GM18907 (cell line): ENCODE results near the gene PSENEN.
"Not testable (repeated sequence)": the region's sequence is repeated elsewhere in the genome, so short reads cannot be mapped to it uniquely, and the experiment has no call there.

Experiments
- ATAC-seq: cut with Tn5 transposase; IDR thresholded peaks from one replicate; pipeline ENCODE4 v1.9.1; 2021; ENCODE audit warnings: mild to moderate bottlenecking, moderate library complexity; ENCODE audit not compliant: unreplicated experiment

Gene PSENEN

DNA sequence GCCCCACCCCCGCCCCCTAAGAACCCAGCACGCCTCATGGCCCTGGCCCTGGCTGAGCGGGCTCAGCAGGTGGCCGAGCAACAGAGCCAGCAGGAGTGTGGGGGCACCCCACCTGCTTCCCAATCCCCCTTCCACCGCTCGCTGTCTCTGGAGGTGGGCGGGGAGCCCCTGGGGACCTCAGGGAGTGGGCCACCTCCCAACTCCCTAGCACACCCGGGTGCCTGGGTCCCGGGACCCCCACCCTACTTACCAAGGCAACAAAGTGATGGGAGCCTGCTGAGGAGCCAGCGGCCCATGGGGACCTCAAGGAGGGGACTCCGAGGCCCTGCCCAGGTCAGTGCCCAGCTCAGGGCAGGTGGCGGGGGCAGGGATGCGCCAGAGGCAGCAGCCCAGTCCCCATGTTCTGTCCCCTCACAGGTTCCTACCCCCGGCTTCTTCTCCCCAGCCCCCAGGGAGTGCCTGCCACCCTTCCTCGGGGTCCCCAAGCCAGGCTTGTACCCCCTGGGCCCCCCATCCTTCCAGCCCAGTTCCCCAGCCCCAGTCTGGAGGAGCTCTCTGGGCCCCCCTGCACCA is 41.9 kb downstream of the PSENEN start:
- ATAC-seq: no peak

DNA sequence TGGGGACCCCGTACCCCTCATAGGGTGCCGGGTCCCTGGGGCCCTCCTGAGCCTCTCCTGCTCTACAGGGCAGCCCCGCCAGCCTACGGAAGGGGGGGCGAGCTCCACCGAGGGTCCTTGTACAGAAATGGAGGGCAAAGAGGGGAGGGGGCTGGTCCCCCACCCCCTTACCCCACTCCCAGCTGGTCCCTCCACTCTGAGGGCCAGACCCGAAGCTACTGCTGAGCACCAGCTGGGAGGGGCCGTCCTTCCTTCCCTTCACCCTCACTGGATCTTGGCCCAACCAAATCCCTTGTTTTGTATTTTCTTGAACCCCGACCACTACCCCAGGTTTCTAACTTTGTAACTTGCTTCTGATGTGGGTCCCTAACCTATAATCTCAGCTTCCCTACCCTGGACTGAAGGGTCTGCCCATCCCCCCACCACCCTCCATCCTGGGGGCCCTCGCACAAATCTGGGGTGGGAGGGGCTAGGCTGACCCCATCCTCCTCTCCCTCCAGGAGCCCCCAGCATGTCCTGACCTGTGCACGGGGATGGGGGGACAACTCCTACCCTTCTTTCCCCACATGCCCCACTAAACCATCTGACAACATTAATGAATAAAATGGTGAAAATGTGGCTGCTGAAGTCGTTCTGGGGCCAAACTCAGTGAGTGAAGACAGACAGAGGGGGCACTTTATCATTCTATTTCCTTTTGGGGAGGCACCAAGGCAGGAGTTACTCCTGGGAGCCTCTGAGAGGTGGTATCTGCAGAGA is 42.9 kb downstream of the PSENEN start:
- no peak for ATAC-seq

DNA sequence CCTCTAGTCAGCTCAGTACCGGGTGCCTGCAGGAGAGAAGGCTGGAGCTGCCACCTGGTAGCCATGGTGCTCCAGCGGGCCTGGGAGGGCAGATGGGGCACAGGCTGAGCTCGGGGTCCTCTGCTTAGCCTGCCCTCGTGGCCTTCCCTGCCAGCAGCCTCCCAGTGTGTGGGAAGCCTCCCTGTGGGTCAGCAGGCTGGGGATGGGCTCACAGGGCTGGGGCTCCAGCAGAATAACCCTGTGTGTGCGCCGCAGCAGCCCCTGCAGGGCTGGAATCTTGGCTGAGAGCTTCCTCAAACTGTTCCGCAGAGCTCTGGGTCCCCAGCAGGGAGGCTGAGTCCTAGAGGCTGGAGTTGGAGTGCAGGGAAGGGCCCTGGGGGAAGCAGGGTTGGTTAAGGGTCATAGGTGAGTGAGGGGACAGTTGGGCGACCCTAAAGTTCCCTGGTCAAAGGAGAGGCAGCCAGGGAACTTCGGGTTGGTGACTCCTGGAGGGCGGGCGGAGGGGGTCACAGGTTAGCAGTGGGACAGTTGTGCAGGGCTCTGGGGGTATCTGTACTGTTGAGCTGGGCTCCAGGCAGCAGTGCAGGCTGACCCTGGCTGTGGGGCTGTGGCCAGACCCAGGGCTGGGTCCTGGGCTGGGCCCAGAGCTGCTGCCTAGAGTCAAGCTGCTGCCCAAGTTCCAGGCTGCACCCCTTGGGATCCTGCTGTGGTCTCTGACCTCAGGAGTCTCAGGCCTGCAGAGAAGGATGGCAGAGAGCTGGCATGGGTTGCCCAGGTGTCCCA is 43.9 kb downstream of the PSENEN start:
- no peak for ATAC-seq

DNA sequence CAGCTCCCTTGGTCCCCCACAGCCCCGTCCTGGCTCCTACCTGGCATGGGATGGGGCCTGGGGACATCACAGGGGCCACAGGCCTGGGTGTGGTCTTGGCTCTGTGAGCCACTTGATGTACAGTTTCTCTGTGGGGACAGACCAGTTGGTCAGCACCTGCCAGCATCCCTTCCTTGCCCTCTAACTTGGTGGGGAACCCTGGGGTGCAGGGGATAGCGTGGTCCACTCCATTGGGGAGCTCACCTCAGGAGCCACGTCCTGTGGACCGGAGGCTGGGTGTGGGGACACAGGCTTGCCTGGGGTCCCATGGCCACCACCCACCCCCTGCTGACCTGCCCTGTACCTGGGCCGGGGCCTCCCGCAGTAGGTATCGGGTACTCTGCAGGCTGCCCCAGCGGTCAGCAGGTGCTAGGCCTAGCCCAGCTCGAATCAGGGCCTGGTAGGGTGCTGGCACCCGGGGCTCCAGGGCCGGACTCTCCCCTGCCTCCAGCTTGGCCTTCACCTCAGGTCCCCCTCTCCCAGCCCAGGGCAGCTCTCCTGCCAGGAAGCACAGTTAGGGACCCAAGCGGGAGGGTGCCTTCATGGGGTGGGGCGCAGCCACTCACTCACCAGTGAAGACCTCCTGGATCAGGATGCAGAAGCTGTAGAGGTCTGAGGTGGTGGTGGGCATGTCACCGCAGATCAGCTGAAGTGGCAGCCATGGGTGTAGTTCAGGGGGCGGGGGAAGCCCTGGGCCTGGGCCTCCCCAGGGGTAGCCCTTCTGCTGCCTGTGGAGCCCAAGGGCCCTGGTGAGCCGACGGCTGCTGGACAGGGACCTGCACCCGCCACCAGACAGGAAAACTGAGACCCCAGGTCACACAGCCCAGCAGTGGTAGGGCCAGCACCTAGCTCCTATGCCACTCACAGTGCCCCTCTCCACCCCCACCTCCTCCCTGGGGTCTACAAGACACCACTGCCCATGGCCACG is 44.8 kb downstream of the PSENEN start:
- no peak for ATAC-seq

DNA sequence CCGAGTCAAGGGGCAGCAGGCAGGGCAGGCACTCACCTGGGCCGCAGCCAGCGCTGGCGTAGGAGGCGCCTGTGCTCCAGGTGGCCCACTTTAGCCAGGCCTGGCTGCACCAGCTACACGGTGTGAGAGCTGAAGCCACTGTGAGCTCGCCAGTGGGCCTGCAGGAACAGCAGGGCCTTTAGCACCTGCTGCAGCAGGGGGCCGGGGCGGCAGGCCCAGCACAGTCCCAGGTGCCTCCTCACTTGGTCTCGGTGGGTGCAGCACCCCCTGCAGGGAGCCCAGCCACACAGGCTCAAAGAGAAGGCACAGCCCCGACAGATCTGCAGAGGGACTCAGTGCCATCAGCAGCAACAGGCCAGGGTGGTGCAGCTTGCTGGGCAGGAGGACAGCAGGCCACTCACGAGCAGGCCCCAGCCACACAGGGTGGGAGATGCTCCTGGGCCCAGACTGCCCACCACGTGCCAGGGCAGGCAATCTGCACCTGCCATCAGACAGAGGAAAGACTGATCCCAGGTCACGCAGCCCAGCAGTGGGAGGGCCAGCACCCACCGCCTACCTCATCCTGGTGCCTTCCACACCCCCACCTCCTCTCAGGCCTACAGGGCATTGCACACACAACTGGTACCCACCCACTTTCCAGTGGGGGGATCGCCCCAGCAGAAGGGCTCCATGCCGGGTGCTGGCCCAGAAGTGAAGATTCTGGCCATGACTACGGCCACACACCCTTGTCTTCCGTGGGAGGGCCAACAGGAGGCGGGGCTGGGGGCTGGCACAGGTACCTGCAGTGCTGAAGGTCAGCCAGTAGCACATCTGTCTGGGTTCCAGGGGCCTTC is 45.7 kb downstream of the PSENEN start:
- no peak for ATAC-seq

DNA sequence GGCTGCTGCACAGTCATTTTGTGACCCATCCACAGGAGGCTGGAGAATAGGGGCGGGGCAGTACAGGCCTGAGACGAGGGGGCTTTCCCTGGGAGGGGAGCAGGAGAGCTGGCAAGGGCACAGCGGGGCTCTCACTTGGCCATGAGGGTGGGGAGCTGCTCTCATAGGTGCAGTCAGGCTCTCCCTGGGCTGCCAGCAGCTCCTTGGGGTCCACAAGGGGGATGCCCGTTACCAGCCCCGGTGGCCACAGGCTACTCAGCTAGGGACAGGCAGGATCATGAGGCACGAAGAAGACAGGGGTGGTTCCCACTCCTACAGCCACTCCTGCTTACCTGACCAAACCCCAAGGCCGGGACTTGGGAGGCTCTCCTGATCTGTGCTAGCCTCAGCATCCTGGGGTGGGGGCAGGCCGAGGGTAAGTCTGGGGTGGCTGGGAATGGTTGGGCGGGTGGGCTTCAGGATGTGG is 46.4 kb downstream of the PSENEN start:
- ATAC-seq: no peak

DNA sequence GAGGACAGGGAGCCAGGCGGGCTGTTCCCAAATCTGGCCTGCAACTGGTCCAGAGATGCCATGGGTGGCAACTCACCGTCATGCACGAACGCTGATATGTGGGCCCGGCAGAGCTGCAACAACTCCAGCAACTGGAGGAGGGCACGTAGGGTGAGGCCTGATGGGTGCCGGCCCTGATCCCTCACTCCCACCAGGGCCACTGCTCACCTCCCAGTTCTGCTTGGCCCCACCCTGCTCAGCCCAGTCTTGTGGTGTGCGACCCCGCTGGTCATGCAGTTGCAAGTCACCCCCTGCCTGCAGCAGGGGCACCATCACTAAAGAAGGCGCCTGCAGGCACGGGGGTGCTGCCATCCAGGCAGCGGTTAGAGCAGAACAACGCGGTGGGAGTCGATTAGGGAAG is 46.9 kb downstream of the PSENEN start:
- no peak for ATAC-seq

DNA sequence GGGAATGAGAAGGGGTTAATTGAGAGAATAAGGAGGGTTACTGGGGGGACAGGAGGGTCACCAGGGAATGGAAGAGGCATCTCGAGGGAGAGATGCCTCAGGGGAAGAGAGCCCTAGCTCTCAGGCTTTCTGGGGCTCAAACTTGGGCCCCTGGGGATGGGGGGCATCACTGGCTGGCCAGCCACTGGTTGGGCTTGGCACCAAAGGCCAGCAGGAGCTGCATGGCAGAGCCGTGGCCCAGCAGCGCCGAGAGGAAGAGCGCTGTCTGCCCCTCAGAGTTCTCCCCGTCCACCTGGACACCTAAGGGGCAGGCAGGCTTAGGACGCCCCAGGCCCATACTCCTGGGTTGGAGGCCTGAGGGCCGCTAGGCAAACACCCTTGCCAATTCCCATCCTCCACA is 47.4 kb downstream of the PSENEN start:
- ATAC-seq: no peak

DNA sequence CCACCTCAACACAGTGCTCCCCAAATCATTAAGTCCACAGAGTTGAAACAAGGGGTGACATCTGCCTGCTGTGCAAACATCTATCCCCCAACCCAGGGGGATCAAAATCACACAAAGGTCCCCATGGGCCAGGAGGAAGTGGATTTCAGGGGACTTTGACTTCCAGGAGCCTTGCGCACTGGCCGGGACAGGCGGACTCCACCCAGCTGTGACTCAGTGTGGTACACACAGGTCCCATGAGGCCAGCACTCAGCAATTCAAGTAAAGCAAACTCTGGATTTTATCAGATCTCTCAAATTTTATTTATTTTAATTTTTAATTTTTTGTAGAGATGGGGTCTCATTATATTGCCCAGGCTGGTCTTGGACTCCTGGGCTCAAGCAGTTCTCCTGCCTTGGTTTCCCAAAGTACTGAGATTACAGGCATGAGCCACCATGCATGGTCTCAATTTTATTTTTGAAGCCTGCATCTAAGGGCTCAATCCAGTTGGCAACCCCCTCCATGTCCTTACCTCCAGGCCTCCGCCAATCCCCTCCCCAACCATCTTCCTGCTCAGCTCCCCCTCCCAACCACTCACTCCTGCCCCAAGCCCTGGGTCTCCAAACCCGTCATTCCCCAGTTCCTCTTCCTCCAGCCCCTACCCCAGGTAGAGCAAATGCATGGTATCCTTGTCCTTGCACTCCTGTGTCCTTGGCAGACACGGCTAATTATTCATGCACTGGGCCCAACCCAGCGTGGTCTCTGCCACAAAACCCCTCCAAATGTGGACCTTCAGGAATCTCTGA is 48.1 kb downstream of the PSENEN start:
- ATAC-seq: no peak

DNA sequence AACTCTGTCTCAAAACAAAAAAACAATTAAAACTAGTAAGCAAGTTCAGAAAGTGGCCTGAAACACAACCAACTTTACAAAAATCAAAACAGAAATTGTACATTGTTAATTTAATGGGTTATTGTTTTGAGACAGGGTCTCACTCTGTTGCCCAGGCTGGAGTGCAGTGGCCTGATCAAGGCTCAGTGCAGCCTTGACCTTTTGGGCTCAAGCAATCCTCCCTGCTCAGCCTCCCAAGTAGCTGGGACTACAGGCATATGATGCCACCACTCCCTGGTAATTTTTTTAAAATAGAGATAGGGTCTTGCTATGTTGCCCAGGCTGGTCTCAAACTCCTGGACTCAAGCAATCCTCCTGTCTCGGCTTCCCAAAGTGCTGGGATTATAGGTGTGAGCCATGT is 50.1 kb downstream of the PSENEN start:
- not testable (repeated sequence) for ATAC-seq
